Memory B cell (primary cell): ENCODE measurements around the gene ZNF765.
"Not testable (repeated sequence)": the region's sequence is repeated elsewhere in the genome, so short reads cannot be mapped to it uniquely, and the experiment has no call there.

Experiments
- ATAC-seq: fragments of 150-1000 bp; cut with Tn5 transposase; 2 replicates; pipeline ENCODE4 v1.10.0; 2021; ENCODE audit warnings: low read depth, mild to moderate bottlenecking, moderate library complexity
- DNase-seq, 2 donors: peaks; one replicate each; pipeline ENCODE4 v3.0.0; 2022; ENCODE audit warnings: low spot score in 2 of 2
- H3K27ac Mint-ChIP-seq: one replicate; pipeline ENCODE4 v1.8.0; 2022; ENCODE audit warnings: mild to moderate bottlenecking, moderate library complexity, mixed read lengths
- H3K27me3 Mint-ChIP-seq: one replicate; pipeline ENCODE4 v1.8.0; 2022; ENCODE audit warnings: mixed read lengths
- H3K36me3 Mint-ChIP-seq: one replicate; pipeline ENCODE4 v1.8.0; 2022; ENCODE audit warnings: mild to moderate bottlenecking, mixed read lengths
- H3K4me1 Mint-ChIP-seq: one replicate; pipeline ENCODE4 v1.8.0; 2022; ENCODE audit warnings: mixed read lengths
- H3K4me3 Mint-ChIP-seq: one replicate; pipeline ENCODE4 v1.8.0; 2022; ENCODE audit warnings: mild to moderate bottlenecking, moderate library complexity, mixed read lengths
- H3K9me3 Mint-ChIP-seq: one replicate; pipeline ENCODE4 v1.8.0; 2022; ENCODE audit warnings: mixed read lengths

ZNF765 gene

GRCh38 chr19:53394974-53395839 is at the start of gene ZNF765:
Gene ZNF765 (plus strand): TSS chr19:53395149. CDS start chr19:53398016, 2,867 bp downstream.
- DNase-seq (peak; percentile 98), ATAC-seq (peak; percentile 99)
- H3K36me3 Mint-ChIP-seq, result peaks cover 14% of the 10 kb centered on the region
- no peaks in the 10 kb centered on the region for H3K27me3 Mint-ChIP-seq
- peaks cover 7% of the 10 kb centered on the region for H3K4me1 Mint-ChIP-seq
- H3K4me3 Mint-ChIP-seq, result peak within 1 kb of the TSS; percentile 88
- peak within 1 kb of the TSS; percentile 92 for H3K27ac Mint-ChIP-seq
- peaks cover 3% of the 10 kb centered on the region for H3K9me3 Mint-ChIP-seq

GRCh38 chr19:53355739-53356138 is 39.2 kb upstream of the ZNF765 start:
- H3K4me3 Mint-ChIP-seq, result no peak overlapping the region
- DNase-seq, result no peak
- no peak overlapping the region for H3K27ac Mint-ChIP-seq
- ATAC-seq, result no peak
- H3K9me3 Mint-ChIP-seq, result peaks cover 13% of the 10 kb centered on the region
- no peaks in the 10 kb centered on the region for H3K4me1 Mint-ChIP-seq
- H3K27me3 Mint-ChIP-seq, result no peaks in the 10 kb centered on the region
- peaks cover 30% of the 10 kb centered on the region for H3K36me3 Mint-ChIP-seq

DNA sequence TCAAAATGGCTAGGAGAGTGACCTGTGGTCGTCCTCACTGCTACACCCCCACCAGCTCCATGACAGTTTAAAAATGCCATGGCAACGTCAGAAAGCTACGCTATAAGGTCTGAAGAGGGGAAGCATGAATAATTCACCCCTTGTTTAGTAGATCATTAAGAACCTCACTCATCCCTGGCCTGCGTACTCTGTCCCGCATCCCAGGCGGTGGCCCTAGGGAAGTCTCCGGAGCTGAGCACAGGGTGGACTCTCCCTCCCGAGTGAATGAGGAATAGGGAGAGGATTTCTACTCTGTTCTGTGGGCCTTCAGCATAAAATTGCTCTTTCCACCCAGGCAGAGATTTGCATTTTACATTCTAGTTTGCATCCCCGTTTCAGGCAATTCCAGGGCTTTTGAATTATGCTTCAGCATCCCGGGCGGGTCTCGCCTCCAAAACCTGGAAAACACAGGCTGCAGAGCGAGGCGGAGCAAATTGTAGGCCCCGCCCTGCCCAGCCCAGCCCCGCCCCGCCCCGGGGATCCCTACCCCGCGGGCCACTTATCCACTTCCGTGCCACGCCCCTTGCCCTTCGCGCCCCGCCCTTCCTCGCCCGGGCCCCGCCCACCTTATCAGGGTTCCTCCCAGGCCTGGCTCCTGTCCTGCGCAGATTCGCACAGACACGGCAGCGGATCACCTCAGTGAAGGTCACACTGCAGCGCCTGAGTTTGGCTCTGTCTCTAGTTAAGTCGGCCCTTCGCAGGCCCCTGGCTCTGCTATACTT is 36.9 kb upstream of the ZNF765 start:
- H3K9me3 Mint-ChIP-seq, result peaks cover 7% of the 10 kb centered on the region
- H3K27me3 Mint-ChIP-seq, result no peaks in the 10 kb centered on the region
- H3K27ac Mint-ChIP-seq, result no peak overlapping the region
- H3K36me3 Mint-ChIP-seq, result peaks cover 9% of the 10 kb centered on the region
- DNase-seq, result no peak
- H3K4me1 Mint-ChIP-seq, result no peaks in the 10 kb centered on the region
- no peak for ATAC-seq
- H3K4me3 Mint-ChIP-seq, result no peak overlapping the region

GRCh38 chr19:53360056-53360455 is 34.9 kb upstream of the ZNF765 start:
- H3K4me3 Mint-ChIP-seq, ATAC-seq, H3K36me3 Mint-ChIP-seq, DNase-seq, H3K27ac Mint-ChIP-seq, H3K9me3 Mint-ChIP-seq, H3K27me3 Mint-ChIP-seq, H3K4me1 Mint-ChIP-seq: not testable (repeated sequence)

DNA sequence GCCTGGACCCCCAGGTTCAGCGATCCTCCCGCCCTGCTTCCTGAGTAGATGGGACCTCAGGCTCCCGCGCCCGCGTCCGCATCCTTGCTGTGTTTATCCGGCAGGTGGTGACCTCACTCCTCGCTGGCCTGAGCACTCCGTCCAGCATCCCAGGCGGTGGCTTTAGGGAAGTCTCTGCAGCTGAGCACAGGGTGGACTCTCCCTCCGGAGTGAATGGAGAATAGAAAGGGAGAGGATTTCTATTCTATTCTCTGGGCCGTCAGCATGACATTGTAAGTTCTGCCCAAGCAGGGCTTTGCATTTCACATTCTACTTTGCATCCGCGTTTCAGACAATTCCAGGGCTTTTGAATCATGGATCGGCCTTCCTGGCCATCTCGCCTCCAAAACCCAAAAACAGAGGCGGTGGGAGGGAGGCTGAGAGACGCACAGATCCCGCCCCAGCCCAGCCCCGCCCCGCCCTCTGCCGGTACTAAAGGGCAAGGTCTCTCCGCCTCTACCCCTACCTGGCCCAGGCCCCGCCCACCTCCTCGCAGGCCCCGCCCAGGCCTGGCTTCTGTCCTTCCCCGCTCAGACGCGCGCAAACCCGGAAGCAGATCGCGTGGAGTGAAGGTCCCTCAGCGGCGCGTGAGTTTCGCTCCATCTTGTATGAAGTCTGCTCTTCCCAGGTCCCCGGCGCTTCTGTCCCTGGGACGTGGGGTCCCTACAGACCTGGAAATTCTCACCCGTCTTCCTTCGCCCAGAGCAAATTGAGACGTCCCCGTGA is 29.6 kb upstream of the ZNF765 start, which contains the start of gene ZNF525:
TSS of gene ZNF525 (plus strand) at position 572 of the 765 bp plus-strand sequence. CDS start 6,577 bp downstream, outside the sequence.
- peak; percentile 99 for ATAC-seq
- peaks cover 14% of the 10 kb centered on the region for H3K4me1 Mint-ChIP-seq
- H3K27me3 Mint-ChIP-seq, result no peaks in the 10 kb centered on the region
- peaks cover 10% of the 10 kb centered on the region for H3K36me3 Mint-ChIP-seq
- peak; percentile 97 to 98 for DNase-seq
- H3K9me3 Mint-ChIP-seq, result peaks cover 2% of the 10 kb centered on the region
- H3K4me3 Mint-ChIP-seq, result peak within 1 kb of the TSS; percentile 93
- peak within 1 kb of the TSS; percentile 89 for H3K27ac Mint-ChIP-seq

DNA sequence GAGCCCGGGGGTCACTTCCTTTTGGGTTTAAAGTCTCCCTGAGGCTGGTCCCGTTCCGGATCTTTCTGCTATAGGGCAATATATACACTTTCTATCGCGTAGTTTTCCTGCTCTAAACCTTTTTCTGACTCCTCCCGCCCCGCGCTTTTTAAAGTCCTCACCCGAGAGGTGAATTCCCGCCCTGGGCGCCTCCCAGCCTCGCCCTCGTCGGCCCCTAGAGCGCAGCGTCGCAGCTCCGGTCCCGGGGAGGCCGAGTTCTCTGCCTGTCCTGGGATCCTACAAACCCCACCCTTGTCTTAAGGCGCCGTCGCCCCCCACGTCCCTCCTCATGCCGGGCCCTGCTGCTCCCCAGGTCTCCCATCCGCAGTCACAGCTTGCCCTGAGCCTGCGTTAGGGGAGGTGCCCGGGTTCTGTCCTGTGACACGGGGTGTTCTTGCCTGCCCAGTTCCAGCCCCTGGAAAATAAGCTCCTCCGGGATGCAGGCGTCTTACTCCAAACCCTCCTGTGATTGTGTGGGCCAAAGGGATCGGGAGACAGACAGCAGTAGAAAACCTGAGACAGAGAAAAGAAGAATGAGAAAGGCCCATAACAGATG is 29.0 kb upstream of the ZNF765 start:
- H3K36me3 Mint-ChIP-seq, result peaks cover 13% of the 10 kb centered on the region
- H3K27ac Mint-ChIP-seq, result peak overlapping the region; percentile 89
- peaks cover 16% of the 10 kb centered on the region for H3K4me1 Mint-ChIP-seq
- H3K4me3 Mint-ChIP-seq, result peak overlapping the region; percentile 93
- H3K9me3 Mint-ChIP-seq, result peaks cover 4% of the 10 kb centered on the region
- DNase-seq (no peak), ATAC-seq (peak; percentile 40)
- H3K27me3 Mint-ChIP-seq, result no peaks in the 10 kb centered on the region

DNA sequence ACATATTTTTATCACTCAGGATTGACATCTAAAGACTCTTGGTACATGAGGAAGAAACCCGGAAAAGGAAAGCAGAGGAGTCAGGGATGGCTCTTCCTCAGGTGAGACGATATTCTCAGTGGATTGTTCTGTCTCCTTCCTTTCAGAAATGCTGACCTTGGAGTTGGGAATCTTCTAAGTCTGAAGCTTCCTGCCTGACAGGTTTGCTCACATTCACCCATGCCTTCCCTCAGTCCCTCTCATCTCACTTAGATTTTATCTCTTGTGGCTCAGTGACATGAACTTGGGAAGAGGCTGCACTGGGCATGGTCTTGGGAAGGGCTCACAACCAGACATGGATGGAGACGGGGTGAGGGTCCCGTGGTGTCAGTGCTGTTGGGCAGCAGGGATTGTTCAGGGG is 22.8 kb upstream of the ZNF765 start:
- ATAC-seq (no peak), DNase-seq (no peak)
- peaks cover 6% of the 10 kb centered on the region for H3K9me3 Mint-ChIP-seq
- no peak overlapping the region for H3K4me3 Mint-ChIP-seq
- H3K4me1 Mint-ChIP-seq, result peaks cover 7% of the 10 kb centered on the region
- H3K27ac Mint-ChIP-seq, result no peak overlapping the region
- peaks cover 48% of the 10 kb centered on the region for H3K36me3 Mint-ChIP-seq
- no peaks in the 10 kb centered on the region for H3K27me3 Mint-ChIP-seq

- H3K9me3 Mint-ChIP-seq, result peaks cover 4% of the 10 kb centered on the region
- no peak for ATAC-seq
- no peak for DNase-seq
- H3K27me3 Mint-ChIP-seq, result no peaks in the 10 kb centered on the region
- no peak overlapping the region for H3K4me3 Mint-ChIP-seq
- peaks cover 3% of the 10 kb centered on the region for H3K4me1 Mint-ChIP-seq
- H3K36me3 Mint-ChIP-seq, result peaks cover 59% of the 10 kb centered on the region
- H3K27ac Mint-ChIP-seq, result no peak overlapping the region
Observed at GRCh38 chr19:53374288-53374687, 20.7 kb upstream of the ZNF765 start.

DNA sequence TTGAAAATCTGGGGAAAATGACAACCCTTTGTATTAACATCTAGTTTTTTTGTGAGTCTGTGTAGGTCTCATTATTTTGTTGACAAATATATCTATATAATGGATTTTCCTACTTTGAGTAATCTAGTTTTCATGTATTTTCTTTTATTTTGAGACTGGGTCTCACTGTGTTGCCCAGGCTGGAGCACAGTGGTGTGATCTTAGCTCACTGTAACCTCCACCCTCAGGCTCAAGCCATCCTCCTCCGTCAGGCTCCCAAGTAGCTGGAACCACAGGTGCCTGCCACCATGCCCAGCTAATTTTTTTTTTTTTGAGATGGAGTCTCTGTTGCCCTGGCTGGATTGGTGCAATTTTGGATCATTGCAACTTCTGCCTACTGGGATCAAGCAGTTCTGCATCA is 20.2 kb upstream of the ZNF765 start:
- peaks cover 60% of the 10 kb centered on the region for H3K36me3 Mint-ChIP-seq
- DNase-seq, result no peak
- peaks cover 4% of the 10 kb centered on the region for H3K9me3 Mint-ChIP-seq

DNA sequence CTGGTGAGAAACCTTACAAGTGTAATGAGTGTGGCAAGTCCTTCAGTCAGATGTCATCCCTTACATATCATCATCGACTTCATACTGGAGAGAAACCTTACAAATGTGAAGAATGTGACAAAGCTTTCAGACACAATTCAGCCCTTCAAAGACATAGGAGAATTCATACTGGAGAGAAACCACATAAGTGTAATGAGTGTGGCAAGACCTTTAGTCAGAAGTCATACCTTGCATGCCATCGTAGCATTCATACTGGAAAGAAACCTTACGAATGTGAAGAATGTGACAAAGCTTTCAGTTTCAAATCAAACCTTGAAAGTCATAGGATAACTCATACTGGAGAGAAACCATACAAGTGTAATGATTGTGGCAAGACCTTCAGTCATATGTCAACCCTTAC is 13.6 kb upstream of the ZNF765 start:
- Mint-ChIP-seq H3K27me3 (no peaks in the 10 kb centered on the region), H3K27ac (no peak overlapping the region), H3K4me3 (no peak overlapping the region), H3K36me3 (peaks cover 77% of the 10 kb centered on the region), H3K9me3 (peaks cover 23% of the 10 kb centered on the region), H3K4me1 (no peaks in the 10 kb centered on the region)
- DNase-seq (no peak), ATAC-seq (no peak)

More for the DNA sequence above, 20.2 kb upstream of the ZNF765 start:
- no peaks in the 10 kb centered on the region for H3K27me3 Mint-ChIP-seq
- no peak for ATAC-seq
- no peak overlapping the region for H3K27ac Mint-ChIP-seq
- H3K4me3 Mint-ChIP-seq, result no peak overlapping the region
- H3K4me1 Mint-ChIP-seq, result peaks cover 3% of the 10 kb centered on the region

DNA sequence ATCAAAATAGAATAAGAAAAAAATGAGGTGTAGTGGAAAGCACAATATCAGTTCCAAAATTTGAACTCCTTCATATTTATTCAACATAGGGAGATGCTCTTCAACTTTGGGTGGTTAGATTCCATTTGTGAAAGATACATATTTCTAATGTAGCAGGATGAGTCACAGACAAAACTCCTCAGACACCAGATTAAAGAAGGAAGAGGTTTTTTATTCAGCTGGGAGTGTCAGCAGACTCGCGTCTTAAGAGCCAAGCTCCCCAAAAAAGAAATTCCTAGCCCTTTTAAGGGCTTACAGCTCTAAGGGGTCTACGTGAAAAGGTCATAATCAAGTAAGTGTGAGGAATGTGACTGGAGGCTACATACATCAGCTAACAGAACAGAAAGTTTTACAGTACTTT is 6.8 kb upstream of the ZNF765 start:
- H3K27ac Mint-ChIP-seq, result no peak overlapping the region
- H3K27me3 Mint-ChIP-seq, result no peaks in the 10 kb centered on the region
- ATAC-seq (no peak), DNase-seq (no peak)
- H3K9me3 Mint-ChIP-seq, result peaks cover 18% of the 10 kb centered on the region
- peaks cover 29% of the 10 kb centered on the region for H3K36me3 Mint-ChIP-seq
- no peak overlapping the region for H3K4me3 Mint-ChIP-seq
- H3K4me1 Mint-ChIP-seq, result peaks cover 3% of the 10 kb centered on the region

- no peak overlapping the region for H3K4me3 Mint-ChIP-seq
- ATAC-seq (no peak), DNase-seq (no peak)
- H3K27me3 Mint-ChIP-seq, result no peaks in the 10 kb centered on the region
- H3K9me3 Mint-ChIP-seq, result peaks cover 16% of the 10 kb centered on the region
- H3K36me3 Mint-ChIP-seq, result peaks cover 25% of the 10 kb centered on the region
- peaks cover 3% of the 10 kb centered on the region for H3K4me1 Mint-ChIP-seq
- H3K27ac Mint-ChIP-seq, result no peak overlapping the region
Observed at GRCh38 chr19:53388904-53389303, 6.0 kb upstream of the ZNF765 start.

DNA sequence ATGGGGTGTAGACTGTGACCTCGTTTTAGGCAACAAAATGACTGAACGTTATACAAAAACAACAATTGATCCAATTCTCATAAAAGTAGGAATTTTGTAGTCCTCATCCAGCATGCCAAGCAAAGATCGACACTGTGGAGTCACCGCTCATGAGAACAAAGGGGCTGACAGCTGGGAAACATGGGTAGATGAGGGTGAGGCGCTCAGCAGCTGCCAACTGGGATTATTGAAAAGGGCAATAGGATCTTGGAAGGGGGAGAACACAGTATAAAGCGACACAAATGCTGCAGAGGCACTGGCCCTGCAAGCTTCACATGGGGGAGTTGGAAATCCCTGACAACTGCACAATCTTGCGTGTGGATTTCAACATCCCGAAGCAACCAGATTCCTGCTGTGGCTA is 5.4 kb upstream of the ZNF765 start:
- no peaks in the 10 kb centered on the region for H3K27me3 Mint-ChIP-seq
- H3K27ac Mint-ChIP-seq, result no peak overlapping the region
- H3K4me3 Mint-ChIP-seq, result no peak overlapping the region
- H3K36me3 Mint-ChIP-seq, result peaks cover 24% of the 10 kb centered on the region
- DNase-seq, result no peak
- peaks cover 3% of the 10 kb centered on the region for H3K4me1 Mint-ChIP-seq
- ATAC-seq, result no peak
- H3K9me3 Mint-ChIP-seq, result peaks cover 15% of the 10 kb centered on the region
